ENCODE data around the gene ATG4C.

GRCh38 chr1:62900566-62900965, 116.6 kb downstream of the ATG4C start:
- TF ChIP-seq CTCF (IDR thresholded peaks at IDR 0.05; ENCODE audit: low read length) = no peak
- no peak for TF ChIP-seq EZH2 (IDR thresholded peaks at IDR 0.05; ENCODE audit: borderline replicate concordance, low read length)
